ENCODE data around the gene BCL6.

Gene BCL6

DNA sequence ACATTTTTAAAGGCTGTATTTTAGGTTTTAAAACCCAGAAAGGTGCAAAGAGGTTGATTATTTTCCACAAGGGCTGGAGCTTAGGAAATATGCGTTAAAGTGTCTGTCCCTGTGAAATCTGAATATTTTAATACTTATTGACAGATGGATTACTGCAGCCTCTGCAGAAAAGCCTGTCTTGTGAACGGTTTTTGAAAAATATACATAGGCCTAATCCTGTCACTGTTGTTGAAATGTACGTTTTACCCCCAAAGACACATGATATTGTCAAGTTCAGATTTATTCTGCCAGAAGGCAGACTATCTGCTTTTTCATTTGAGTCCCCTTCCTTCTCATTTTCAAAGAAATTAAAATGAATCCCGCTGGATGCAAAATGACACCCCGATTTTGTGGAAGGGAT, 2.2 kb upstream of the BCL6 start:
- Mint-ChIP-seq H3K4me1 (peaks cover 42 to 60% of the 10 kb centered on the region in 2 donors), H3K36me3 (peaks cover 7 to 9% of the 10 kb centered on the region in 2 donors), H3K9me3 (no peaks in the 10 kb centered on the region), H3K27ac (no peak overlapping the region), H3K4me3 (peak overlapping the region in 1 of 2 donors; percentile 6), H3K27me3 (no peaks in the 10 kb centered on the region)
- ATAC-seq (replicated peaks) (no peak), DNase-seq (no peak)

DNA sequence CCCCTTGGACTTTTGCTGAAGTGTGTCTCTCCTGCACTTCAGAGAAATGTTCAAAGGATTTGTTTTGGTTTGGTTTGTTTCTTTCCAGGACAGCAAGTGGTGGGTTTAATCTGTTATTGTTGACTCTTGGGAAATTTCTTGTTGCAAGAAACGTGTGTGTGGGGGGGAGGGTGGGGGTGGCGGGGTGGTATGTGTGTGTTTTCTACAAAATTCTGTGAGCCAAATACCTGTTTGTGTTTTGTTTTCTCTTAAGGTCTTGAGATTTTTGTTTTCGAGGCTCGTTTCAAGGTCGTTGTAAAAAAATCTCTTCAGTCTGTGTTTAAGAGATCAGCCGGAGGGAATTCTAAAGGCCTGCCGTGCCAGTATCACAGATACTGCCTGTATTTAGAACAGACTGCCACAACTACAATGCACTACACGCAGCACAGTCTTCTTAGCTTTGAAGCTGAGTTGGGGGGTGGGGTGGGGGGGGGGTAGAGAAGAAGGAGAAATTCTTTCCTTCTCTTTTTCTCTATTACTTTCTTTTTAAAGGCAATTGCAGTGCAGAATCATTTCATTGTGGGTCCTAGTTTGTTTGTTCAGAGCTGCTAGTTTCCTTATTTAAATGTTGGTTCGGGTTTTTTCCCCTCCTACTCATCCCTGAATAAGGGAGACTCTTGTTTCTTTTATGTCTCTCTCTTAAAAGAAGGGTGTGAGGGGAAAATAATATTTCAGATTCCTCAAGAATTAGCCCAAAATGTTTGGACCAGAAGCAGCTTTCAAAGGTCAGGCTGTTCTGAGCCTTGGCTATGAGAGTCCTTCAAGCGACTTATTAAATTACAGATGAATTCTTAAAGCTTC, 1.4 kb upstream of the BCL6 start:
- no peak for DNase-seq
- peak overlapping the region; percentile 100 for H3K27ac Mint-ChIP-seq
- peaks cover 45 to 66% of the 10 kb centered on the region in 2 donors for H3K4me1 Mint-ChIP-seq
- no peaks in the 10 kb centered on the region for H3K27me3 Mint-ChIP-seq
- peaks cover 7 to 9% of the 10 kb centered on the region in 2 donors for H3K36me3 Mint-ChIP-seq
- no peak for ATAC-seq (replicated peaks)
- H3K4me3 Mint-ChIP-seq, result peak overlapping the region; percentile 95 to 96
- H3K9me3 Mint-ChIP-seq, result no peaks in the 10 kb centered on the region

DNA sequence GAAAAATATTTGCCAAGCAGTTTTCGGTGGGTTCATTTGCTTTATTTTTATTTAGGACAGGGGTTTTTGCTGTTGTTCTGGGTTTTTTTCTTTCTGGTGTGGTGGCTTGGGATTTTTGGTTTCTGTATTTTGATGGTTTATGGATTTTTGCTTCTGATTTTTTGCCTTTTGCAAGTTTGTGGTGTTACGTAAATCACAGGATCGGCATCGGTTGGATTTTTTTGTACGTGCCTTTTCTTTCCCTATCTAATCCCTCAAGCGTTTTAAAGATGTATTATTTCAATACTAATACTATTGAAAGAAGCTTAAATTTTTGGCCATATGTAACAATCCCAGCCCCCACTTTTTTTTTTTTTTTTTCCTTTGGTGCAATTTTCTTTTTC, 782 bp upstream of the BCL6 start:
- Mint-ChIP-seq H3K27me3 (no peaks in the 10 kb centered on the region), H3K36me3 (peaks cover 7 to 9% of the 10 kb centered on the region in 2 donors), H3K4me3 (peak overlapping the region; percentile 95 to 96), H3K4me1 (peaks cover 48 to 68% of the 10 kb centered on the region in 2 donors), H3K9me3 (no peaks in the 10 kb centered on the region), H3K27ac (peak overlapping the region; percentile 100)
- DNase-seq (no peak), ATAC-seq (replicated peaks) (no peak)

DNA sequence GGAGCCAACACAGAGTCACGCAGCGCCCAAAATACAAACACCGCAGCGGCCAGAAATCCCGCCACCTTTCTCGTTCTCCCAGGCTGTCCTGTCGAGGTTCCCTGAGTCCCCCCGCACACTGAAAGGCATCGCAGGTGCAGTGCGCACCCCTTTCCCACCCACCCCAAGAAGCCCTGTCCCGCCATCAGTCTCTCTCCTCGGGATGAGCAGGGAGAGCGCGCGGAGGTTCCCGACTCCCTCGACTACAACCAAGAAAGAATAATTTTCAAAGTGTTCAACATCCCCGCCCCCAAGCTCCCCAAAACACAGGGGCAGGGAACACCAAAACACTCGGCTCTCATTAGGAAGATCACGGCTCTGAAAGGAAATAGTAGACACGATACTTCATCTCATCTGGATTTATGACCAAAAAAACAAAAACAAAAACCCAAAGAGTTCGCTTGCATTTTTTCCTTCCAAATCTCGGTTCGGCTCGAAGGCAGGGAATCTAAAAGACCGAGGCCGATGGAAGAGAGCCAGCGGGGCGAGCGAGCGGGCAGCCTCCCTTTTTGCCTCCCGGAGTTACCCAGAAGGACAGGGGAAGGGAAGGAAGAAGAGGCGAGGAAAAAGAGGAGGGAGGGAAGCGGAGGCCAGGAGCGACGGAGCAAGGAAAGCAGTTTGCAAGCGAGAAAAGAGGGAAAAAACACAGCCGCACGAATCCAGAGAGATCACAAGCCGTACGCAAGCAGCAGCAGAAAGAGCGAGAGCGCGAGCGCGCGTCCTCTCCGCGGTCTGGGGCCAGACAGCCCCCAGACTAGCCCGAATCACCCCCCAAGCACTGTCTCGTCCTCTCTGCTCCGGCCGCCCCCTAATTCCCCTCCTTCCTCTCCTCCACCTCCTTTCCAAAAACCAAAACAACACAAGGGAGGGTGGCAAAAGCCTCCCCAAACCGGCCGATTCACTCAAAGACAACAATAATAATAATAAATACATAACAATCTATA, 808 bp downstream of the BCL6 start:
- Mint-ChIP-seq H3K36me3 (peaks cover 7 to 9% of the 10 kb centered on the region in 2 donors), H3K4me3 (peak overlapping the region; percentile 95 to 96), H3K27me3 (no peaks in the 10 kb centered on the region), H3K27ac (peak overlapping the region; percentile 100), H3K9me3 (no peaks in the 10 kb centered on the region), H3K4me1 (peaks cover 44 to 68% of the 10 kb centered on the region in 2 donors)
- ATAC-seq (replicated peaks) (peak in 1 of 2 donors; percentile 13), DNase-seq (peak; percentile 53)

DNA sequence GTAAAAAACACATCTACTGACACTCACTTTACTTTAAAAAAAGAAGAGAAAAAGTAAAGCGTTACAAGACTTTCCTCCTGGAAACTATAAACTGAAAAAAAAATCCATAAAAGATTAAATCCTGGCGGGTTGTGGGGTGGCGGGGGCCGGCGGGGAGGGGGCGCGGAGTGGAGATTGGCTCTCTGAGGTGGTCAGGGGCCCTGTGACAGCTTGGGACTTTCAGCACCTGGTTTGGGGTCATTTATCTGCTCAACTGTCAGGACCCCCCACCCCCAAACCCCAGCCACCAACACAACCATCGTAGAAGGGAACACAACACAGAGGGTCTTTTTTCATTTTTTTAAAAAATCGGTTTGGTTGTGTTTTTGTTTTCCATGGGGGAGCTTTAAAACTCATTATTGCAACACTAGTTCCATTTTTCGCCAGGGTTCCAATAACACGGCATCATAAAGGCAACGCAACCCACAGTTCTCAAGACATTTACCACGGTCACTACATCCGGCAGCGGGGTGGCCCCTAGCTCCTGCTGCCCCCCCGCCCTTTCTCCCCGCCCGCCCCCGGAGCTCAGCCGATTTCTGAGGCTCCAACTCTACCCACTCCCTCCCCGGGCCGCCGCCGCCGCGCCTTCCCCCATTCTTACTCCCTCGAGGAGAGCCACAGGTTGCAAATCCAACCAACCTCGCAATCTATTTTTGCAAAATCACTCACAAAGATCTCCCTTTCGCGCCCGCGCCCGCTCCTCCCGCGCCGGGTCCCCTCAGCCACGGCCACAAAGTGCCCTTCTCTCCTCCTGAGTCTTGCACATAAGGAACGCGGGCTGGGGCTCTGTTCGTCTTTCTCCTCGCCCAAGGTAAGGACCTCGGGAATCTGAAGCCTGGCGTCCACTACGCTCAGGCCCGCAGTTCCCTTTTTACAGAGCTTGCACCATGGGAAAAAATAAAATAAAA, 1.8 kb downstream of the BCL6 start:
- Mint-ChIP-seq H3K36me3 (peaks cover 7 to 9% of the 10 kb centered on the region in 2 donors), H3K4me3 (peak overlapping the region; percentile 95 to 96), H3K4me1 (peaks cover 40 to 65% of the 10 kb centered on the region in 2 donors), H3K9me3 (no peaks in the 10 kb centered on the region), H3K27me3 (no peaks in the 10 kb centered on the region), H3K27ac (peak overlapping the region; percentile 100)
- ATAC-seq (replicated peaks), result peak; percentile 10 to 15
- peak; percentile 64 for DNase-seq

DNA sequence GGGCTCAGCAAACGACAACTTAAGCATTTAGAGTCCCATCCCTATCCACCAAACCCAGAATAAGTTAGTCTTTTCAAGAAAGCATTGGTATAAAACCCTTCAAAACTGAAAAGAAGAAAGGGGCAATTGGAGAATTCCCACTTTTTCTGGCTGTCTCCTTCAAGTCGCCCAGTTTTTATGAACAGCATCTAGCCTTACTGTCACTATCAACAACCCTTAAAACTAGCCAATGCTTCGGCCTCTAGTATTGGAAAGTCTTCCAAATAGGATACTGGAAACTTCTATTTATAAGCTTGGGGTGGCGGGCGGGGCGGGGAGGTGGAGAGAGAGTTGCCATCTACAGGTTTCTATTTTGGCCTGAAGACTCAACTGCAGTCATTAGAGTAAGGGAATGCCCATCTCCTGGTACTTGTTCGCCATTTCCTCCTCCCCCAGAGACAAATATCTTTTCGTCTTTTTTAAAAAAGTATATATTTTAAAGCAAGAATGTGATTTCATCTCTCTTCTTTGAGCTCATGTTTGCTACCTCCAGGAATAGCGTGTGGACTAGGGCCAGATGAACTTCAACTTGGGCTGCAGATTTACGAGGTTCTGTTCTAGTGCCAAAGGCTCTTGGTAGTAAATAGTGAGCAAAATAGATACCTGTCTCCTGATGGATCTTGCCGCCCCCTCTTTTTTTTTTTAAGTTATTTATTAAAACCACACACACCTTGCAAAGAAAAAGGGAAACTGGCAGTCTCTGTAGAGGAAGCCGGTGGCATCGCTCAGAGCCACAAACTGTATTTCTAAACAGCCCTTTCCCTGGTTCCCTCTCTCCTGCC, 2.7 kb downstream of the BCL6 start:
- Mint-ChIP-seq H3K9me3 (no peaks in the 10 kb centered on the region), H3K36me3 (peaks cover 7 to 9% of the 10 kb centered on the region in 2 donors), H3K27me3 (no peaks in the 10 kb centered on the region), H3K4me1 (peaks cover 35 to 57% of the 10 kb centered on the region in 2 donors), H3K4me3 (peak overlapping the region; percentile 95 to 96), H3K27ac (peak overlapping the region; percentile 100)
- no peak for DNase-seq
- ATAC-seq (replicated peaks), result no peak

DNA sequence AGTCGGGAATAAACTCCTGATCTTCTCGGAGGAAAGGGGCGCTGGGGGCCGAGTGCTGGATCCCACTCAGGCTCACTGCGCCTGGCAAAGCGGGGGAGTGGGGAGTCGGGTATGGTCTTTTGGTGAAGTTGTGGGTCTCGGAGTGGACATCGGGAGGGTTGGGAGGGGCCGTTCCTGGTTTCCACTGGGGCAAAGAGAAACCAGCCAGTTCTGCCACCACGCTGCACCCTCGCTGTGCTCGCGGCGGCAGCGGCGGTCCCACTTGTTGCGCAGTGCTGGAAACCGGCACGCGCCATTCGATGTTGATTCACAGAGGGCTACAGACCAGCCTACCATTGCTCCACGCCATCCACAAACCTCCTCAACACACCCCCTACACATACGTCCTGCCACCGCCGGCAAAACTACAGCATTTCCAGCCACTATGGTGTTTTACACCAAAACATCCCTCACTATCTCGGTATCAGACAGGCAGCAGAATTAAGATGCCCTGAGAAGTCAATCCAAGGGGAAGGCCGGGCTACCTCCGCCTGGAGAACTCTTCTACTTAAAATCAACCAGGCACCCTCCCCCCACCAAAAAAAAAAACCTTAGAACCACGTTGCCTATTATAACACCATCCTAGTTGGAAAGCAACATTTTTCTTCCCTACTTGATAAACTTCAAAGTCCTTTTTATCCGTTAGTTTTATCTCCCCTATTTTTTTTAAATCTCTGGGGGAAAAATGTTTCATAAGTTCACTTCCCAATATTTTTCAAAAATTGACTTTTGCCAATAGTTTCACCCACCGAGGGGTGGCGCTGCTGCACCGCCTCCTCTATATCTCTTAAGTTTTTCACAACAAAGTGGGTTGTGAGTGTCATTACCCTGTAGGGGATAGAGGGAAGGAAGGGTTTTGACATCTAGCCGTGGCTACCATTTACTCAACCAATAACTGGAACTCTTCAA, 3.6 kb downstream of the BCL6 start:
- Mint-ChIP-seq H3K4me3 (peak overlapping the region; percentile 88 to 95), H3K4me1 (peaks cover 42 to 58% of the 10 kb centered on the region in 2 donors), H3K9me3 (no peaks in the 10 kb centered on the region), H3K36me3 (peaks cover 9% of the 10 kb centered on the region in 2 donors), H3K27ac (peak overlapping the region; percentile 94), H3K27me3 (no peaks in the 10 kb centered on the region)
- peak; percentile 19 to 32 for ATAC-seq (replicated peaks)
- peak; percentile 53 for DNase-seq

DNA sequence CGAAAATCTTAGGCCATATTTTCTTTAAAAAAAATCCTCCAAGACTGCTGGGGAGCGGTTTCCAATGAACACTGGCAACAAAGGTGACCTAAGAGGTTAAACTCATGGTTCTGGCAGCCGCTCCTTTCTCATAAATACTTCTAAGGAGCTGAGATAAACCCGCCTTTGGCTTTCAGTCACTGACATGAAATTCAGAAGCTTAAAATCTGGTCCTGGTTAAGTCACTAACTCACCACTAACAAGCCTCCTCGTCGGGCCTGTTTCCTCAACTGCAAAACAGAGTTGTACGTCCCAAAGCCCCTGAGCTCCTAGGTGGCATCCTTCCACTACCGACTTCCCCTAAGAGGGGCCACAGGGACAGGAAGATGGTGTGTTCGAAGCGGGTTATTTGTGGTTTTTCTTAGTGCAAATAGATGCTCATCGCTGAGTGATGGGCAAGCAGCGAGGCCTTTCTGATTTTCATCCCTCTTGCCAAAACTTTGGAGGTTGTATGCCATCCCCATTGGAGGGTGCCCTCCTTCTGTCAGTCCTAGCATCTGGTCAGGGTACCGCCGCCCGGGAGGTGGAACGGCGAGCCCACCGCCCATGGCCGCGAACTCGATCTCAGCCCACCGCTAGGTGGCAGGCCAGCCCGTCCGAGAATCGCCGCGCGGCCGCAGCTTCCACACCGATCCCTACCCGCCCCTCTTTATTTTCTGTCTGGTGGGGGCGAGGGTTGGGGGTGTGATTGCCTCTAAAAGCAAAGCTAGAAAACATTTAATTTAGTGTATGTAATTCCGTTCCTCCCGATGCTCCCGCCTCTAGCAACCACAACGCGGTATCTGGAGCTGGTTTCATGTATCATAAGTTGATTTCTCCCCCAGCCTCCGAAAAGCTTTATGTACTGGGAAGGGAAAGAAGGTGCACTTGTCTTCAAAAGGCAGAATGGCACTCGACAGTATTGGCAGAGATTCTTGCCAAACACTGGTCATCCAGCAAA, 4.6 kb downstream of the BCL6 start:
- DNase-seq (peak; percentile 58), ATAC-seq (replicated peaks) (peak in 1 of 2 donors; percentile 10)
- H3K4me1 Mint-ChIP-seq, result peaks cover 48 to 59% of the 10 kb centered on the region in 2 donors
- H3K4me3 Mint-ChIP-seq, result peak overlapping the region; percentile 88 to 95
- H3K27ac Mint-ChIP-seq, result peak overlapping the region; percentile 94
- H3K36me3 Mint-ChIP-seq, result peaks cover 6 to 13% of the 10 kb centered on the region in 2 donors
- no peaks in the 10 kb centered on the region for H3K27me3 Mint-ChIP-seq
- no peaks in the 10 kb centered on the region for H3K9me3 Mint-ChIP-seq

DNA sequence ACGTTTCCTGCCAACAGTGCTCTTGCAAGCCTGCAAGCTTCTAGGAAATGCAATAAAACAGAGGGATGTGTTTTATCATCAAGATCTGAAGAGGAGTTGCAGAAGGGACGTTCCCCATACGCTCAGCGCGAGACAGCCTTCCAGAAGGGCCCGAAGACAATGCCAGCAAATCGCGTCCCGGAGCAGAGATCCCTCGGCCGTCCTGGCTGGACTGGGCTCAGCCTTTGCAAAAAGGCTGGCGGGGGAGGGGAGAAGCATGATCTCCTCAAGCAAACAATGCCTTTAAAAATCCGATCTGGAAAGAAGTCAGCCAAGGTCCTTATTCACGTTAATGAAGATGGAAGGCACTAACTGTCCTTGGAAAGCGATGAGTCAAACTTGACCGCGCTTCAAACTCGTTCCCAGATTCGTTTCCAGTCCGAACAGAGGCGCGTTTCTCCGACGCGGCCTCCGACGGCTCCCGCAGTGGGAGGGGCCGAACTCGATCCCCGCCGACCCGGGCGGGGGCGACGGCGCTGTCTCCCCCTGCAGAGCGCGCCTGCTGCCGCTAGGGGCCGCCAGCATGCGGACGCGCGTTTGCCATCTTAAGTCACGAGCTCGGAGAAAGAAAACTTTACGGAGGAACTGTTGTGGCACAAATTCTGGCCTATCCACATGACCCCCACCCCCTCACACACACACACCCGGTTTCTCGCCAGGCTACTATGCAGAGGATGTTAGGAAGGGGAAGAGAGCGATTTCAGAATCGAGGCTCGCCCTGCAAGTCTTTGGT, 5.5 kb downstream of the BCL6 start:
- no peaks in the 10 kb centered on the region for H3K9me3 Mint-ChIP-seq
- ATAC-seq (replicated peaks) (peak; percentile 32 to 49), DNase-seq (peak; percentile 81)
- peaks cover 46 to 60% of the 10 kb centered on the region in 2 donors for H3K4me1 Mint-ChIP-seq
- peaks cover 5 to 13% of the 10 kb centered on the region in 2 donors for H3K36me3 Mint-ChIP-seq
- H3K27me3 Mint-ChIP-seq, result no peaks in the 10 kb centered on the region
- H3K27ac Mint-ChIP-seq, result peak overlapping the region; percentile 94
- peak overlapping the region; percentile 88 to 95 for H3K4me3 Mint-ChIP-seq

DNA sequence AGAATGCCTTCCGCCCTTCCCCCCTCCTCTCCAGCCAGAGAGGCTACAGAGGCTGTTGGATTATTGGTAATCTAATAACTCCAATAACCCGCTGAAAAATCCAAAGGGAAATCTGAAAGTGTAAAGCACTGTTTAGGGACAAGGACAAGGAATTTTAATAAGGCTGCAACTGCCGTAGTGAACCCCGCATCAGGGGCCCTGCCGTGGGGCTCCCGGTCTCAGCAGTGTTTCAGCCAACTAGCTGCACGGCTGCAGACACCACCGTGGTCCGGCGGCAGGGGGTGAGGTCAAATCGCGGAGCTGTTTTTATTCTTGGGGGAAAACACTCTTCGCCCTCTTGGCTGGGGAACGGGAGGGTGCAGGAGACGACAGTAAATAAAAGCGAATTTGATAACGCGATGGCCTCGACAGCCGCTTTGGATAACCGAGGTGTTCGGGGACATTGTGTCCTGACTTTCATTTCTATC, 6.1 kb downstream of the BCL6 start:
- Mint-ChIP-seq H3K4me3 (peak overlapping the region; percentile 88 to 95), H3K9me3 (no peaks in the 10 kb centered on the region), H3K36me3 (peaks cover 9 to 12% of the 10 kb centered on the region in 2 donors), H3K27me3 (no peaks in the 10 kb centered on the region), H3K27ac (peak overlapping the region; percentile 94), H3K4me1 (peaks cover 41 to 60% of the 10 kb centered on the region in 2 donors)
- ATAC-seq (replicated peaks) (peak in 1 of 2 donors; percentile 2), DNase-seq (no peak)

All from stimulated activated naive B cell treated with anti-CD40 and anti-IgM and Interleukin-4, amounts not matched to agents 10 μg/mL and 1 μg/mL and 100 μg/mL, for 72 hours (primary cell).